C4-2B (cell line): ENCODE results near the gene LMBR1.

Experiments used
- H3K27ac ChIP-seq: fragments of 450-650 bp; 2 replicates; pipeline ENCODE4 v1.5.1; 2017
- ZFX ChIP-seq: fragments of 450-650 bp; IDR thresholded peaks from 2 replicates; pipeline ENCODE4 v1.6.1; 2017
- TF ChIP-seq, protein P1 (sequence below): fragments of 450-650 bp; conservative IDR thresholded peaks from 2 replicates; pipeline ENCODE4 v1.5.1; 2017; ENCODE audit warnings: mild to moderate bottlenecking

Gene LMBR1

DNA sequence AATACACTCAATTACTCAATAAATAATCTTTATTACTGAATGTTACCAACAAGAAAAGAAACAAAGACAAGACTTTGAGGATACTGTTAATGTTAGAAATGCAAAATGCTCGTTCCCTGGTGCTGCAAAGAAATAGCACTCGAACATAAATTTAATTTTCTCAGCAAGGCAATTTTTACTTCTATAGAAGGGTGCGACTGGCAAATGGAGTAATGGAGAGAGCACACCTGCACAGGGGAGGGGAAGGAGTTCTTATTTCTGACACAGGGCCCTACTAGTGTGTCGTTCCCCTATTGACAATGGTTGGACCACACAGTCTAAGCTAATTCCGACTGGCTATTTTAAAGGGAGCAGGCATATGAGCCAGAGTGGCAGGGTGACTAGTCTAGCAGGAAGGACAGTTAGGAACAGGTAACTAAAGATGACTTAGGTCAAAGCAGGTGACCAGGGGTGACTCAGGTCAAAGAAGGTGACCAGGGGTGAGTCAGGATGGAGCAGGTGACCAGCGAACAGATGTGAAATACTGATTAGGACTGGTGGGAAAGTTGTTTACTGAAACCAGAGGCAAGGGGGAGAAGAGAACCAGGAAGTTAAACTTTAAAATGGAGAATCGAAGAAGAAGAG, 133.3 kb downstream of the LMBR1 start:
- no peak overlapping the region for H3K27ac ChIP-seq

DNA sequence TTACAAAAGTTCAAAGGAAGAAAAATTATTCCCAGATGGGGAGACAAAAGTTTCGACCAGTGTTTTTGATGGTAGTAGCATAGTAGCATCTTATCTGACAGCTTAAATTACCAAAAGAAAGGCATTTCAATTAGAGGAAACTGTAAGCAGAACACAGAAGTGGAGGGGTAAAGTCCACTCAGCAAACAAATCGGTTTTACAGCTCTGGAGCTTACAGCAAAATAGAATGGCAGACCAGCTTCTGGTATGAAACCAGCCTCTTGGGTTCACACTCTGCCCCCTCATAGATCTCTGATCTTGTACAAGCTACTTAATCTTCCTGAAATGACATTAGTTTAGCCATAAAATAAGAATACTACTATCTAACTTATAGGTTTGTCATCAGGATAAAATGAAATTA, 133.8 kb downstream of the LMBR1 start:
- TF ChIP-seq ZFX = no peak
- TF ChIP-seq, protein P1, sequence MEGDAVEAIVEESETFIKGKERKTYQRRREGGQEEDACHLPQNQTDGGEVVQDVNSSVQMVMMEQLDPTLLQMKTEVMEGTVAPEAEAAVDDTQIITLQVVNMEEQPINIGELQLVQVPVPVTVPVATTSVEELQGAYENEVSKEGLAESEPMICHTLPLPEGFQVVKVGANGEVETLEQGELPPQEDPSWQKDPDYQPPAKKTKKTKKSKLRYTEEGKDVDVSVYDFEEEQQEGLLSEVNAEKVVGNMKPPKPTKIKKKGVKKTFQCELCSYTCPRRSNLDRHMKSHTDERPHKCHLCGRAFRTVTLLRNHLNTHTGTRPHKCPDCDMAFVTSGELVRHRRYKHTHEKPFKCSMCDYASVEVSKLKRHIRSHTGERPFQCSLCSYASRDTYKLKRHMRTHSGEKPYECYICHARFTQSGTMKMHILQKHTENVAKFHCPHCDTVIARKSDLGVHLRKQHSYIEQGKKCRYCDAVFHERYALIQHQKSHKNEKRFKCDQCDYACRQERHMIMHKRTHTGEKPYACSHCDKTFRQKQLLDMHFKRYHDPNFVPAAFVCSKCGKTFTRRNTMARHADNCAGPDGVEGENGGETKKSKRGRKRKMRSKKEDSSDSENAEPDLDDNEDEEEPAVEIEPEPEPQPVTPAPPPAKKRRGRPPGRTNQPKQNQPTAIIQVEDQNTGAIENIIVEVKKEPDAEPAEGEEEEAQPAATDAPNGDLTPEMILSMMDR = no peak
- H3K27ac ChIP-seq = no peak overlapping the region

More for the DNA sequence above, 133.3 kb downstream of the LMBR1 start:
- TF ChIP-seq, protein P1 = no peak
- no peak for TF ChIP-seq ZFX

DNA sequence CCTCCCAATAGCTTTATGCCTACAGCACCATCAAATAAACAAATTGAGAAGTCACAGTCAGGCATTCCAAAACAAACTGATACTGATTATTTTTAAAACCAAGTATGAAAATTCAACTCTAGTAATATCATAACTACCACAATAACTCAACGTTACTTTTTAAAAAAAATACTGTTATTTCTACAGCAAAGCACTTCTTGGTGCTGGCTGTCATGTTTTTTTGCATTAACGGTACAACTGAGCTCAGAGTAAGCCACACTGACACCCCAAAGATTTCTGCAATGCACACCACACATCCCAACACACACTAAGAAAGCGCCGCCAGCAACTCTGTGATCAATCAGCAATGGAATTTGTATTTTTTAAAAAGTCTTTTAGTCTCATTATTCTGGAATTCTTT, 138.8 kb downstream of the LMBR1 start:
- TF ChIP-seq, protein P1 = no peak
- TF ChIP-seq ZFX = no peak
- no peak overlapping the region for H3K27ac ChIP-seq

DNA sequence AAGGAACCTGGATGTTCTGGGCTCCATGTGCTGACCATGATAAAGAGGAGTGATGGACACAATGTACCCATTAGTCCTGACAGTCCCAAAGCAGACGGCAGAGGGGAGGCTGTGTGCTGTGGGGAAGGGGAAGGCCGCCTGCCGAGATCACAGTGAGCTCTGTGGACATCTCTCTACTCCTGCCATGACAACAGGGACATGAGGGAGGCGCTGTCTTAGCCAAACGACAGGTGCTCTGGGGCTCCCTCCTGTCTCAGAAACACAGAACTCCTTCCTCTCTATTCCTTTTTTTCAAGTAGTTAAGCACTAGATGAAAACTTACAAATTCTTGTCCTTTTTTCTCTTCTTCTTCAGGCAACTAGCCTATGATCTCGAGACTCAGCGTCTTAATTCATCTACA, 139.4 kb downstream of the LMBR1 start:
- TF ChIP-seq ZFX = no peak
- TF ChIP-seq, protein P1 = no peak
- no peak overlapping the region for H3K27ac ChIP-seq

DNA sequence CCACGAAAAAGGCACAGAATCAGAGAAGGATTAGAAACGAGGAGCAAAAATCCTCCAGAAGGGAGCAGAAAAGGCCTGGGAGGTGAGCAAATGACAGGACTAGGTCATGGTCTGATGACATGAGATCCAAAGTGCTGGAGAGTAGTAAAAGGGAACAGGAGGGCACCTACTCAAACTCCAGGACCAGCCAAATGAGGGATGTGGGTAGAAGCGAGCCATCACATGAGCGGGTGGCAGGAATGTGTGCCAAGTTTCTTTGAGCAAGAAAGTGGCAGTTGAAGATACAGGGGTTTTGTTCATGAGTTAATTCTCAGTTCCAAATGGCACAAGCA, 139.8 kb downstream of the LMBR1 start:
- TF ChIP-seq, protein P1 = no peak
- TF ChIP-seq ZFX = no peak
- no peak overlapping the region for H3K27ac ChIP-seq

DNA sequence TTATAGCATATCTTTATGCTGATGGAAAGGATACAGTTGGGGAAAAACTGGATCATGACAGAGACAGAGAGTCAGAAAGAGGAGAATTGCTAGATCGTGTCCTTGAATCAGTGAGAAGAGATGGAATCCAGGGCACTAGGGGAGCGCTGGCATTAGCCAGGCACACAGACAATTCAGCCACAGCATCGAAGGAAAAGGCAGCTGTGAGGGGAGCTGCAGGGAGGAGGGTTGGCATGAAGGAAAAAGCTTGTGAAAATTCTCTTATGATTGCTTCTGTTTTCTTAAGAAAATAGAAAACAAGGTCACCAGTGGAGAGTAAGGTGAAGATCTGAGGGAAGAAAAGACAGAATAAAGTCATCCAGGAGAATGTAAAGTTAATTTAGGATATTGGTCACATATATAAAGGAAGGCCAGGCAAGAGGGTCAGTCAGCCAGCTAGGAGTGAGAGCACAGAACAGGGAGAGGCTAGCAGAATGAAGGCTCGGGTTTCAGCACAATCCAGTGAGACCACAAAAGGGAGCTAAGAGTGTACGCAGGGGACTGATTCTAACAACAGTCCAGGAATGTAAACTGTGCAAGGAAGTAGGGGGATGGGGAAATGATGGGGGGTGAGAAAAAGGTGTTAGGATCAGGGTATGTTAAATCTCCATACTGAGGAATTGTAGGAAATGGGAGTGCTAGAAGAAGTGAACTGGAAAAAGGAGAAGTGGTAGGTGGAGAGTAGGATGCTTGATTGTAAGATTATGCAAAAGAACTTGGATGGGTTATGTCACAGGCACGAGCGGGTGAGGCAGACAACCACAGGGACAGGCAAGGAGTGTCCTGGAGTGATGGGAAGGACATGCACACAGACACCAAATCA, 140.4 kb downstream of the LMBR1 start:
- H3K27ac ChIP-seq = no peak overlapping the region
- no peak for TF ChIP-seq ZFX

DNA sequence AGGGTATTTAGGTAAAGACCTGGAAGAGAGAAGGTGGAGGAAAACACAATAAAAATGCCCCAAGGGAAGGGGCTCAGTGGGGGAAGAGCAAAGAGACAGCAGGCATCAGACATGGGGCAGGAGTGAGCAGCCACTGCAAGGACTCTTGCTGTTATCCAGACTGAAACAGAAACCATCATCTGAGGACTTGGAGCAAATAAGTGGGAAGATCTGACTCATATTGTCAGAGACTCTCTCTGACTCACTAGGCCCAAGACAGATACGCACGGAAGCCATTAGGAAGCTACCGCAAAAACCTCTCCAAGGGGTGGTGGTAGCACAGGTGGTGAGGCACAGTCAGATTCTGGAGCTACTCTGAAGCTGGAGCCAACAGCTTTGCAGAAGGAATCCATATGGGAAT, 141.7 kb downstream of the LMBR1 start:
- H3K27ac ChIP-seq = no peak overlapping the region
- TF ChIP-seq, protein P1 = no peak
- TF ChIP-seq ZFX = no peak

DNA sequence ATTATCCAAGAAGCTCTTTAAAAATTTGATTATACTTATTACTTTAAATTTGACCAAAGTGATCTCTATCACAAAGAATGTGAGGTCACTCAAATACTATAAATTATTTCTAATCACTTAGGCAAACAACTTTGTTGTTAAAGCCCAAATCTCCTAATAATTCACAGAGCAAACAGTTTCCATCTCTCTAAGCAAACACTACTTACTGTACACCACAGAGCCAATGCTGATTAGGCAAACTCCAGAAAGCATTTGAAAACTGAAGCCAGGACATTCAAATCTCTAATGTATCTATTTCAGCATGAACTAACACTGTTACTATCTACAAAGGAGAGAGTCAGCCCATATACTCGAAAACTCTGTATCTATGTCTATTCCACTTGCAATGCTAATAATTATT, 145.3 kb downstream of the LMBR1 start:
- TF ChIP-seq, protein P1 = no peak
- H3K27ac ChIP-seq = no peak overlapping the region
